ENCODE results near the gene MSN.
"Not testable (repeated sequence)": the region's sequence is repeated elsewhere in the genome, so short reads cannot be mapped to it uniquely, and the experiment has no call there.

Gene MSN

DNA sequence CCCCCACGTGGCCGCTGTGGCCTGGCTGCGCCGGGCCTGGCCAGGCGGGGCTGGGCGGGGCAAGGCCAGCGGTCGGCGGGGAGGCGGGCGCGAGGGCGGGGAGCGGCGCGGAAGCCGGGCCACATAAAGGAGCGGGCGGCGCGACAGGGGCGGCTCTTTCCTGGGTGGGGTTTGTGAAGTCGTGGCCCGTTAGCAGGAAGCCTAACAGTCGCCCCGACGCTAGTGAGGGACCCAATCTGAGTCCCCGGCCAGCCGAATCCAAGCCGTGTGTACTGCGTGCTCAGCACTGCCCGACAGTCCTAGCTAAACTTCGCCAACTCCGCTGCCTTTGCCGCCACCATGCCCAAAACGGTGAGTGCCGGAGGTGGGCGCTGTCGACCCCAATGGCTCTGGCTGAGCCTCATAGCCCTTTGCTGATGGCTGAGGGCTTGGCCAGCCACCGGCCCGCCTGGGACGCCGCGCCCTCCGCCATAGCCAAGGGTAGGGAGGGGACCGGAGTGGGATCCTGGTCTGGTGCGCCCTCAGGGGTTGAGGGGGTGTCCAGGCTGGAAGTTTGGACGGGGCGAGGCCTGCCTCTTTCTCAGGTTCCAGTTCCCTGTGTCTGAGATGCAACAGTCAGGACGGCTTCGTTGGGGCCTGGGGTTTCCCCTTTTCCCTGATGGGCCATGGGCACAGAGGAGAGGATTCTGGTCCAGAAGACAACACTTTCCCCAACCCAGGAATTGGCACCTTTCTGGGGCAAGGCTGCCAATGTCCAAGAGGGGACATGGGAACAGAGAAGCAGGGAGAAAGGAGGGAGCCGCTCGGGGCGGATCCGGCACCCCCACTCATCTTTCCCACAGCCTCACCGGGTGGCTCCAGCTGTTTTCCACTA, at the start of gene MSN:
MSN (plus strand) TSS at position 152 of the 874 bp plus-strand sequence; CDS start at position 340, 188 bp downstream.
- DNase-seq (ENCODE audit: low spot score): peak; percentile 74

DNA sequence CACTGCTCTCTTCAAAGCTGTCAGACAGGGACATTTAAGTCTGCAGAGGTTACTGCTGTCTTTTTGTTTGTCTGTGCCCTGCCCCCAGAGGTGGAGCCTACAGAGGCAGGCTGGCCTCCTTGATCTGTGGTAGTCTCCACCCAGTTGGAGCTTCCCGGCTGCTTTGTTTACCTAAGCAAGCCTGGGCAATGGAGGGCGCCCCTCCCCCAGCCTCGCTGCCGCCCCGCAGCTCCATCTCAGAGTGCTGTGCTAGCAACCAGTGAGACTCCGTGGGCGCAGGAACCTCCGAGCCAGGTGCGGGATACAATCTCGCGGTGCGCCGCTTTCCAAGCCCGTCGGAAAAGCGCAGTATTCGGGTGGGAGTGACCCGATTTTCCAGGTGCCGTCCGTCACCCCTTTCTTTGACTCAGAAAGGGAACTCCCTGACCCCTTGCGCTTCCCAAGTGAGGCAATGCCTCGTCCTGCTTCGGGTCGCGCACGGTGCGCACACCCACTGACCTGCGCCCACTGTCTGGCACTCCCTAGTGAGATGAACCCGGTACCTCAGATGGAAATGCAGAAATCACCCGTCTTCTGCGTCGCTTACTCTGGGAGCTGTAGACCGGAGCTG, 47.3 kb upstream of the MSN start:
- DNase-seq (ENCODE audit: low spot score): not testable (repeated sequence)

DNA sequence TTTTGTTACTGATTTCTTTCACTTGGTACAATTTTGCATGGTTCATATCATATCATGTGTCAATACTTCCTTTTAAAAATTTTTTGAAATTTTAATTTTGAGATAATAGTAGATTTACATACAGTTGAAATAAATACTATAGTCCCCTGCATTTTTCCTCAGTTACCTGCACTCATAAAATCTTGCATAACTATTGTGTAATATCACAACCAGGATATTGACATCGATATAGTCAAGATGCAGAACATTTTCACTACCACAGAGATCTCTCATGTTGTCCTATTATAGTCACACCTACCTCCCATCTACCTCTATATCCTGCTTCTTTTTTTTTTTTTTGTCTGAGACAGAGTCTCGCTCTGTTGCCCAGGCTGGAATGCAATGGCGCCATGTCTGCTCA, 36.7 kb upstream of the MSN start:
- DNase-seq (ENCODE audit: low spot score): no peak

DNA sequence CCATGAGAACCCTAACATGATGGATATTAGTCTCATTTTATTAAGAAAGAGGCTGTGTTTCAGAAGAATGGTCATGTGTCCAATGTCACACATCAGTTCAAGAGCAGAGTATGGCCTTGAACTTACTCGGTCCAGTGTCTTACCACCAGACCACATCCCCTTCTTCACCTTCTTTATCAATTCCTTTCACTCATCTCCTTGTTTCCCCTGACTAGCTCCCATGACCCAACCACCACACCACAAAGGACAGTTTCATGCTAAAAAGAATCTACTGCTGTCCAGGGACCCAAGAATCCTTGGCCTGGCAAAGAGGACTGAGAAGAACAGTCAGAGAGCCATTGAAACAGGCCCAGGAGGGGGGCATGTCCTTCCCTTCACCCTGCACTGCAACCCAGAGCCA, 33.6 kb upstream of the MSN start:
- no peak for DNase-seq (ENCODE audit: low spot score)

DNA sequence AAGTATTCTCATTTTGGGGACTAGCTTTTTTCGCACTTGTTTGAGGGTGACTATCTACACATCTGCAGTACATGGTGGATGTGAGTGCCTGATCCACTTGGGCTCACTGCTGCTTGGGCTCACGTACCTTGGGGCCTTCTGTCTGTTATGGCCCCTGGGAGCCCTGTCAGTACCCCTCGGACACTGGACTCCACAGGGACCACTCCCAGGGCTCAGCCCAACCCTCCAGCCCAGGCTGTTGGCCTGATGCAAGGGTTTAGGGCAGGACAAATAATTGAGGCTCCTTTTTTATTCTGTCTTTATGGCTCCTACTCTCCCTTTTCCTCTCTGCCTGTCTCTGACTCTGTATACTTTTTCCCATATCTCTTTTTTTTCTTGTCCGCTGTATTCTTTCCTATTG, 32.7 kb upstream of the MSN start:
- DNase-seq (ENCODE audit: low spot score): no peak

DNA sequence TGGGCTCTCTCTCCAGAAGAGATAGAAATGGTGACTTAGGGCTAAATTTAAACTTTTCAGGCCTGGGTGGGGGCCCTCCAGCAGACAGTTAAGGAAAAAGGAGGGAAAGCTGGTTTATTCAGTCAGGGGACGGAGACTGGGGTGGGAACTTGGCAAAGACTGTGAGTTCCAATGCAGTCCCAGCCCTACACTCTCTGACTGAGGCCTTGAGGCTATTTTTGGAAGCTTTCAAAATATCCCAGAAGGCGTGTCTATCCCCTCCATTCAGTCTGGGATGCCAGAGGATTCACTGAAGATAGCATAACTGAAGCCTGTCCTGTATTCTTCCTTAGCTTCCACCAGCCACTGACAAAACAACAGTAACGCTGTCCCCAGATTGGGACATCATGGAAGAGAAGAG, 32.1 kb upstream of the MSN start:
- DNase-seq (ENCODE audit: low spot score): no peak

DNA sequence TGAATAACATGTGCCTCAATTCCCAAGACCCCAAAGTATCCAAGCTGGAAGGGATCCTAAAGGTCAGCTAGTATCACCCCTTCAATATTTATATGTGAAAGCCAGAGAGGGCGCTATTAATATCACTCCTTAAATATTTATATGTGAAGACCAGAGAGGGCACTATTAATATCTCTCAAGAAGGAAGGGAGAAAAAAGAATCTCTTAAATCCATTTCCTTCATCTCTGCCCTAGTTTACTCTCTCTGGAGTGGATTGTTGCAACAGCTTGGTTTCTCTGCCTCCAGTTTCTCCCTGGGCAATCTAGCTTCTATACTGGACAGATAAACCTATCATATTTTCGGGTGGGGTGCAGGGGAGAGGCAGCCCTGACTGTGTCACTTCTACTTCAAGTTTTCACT, 31.6 kb upstream of the MSN start:
- DNase-seq (ENCODE audit: low spot score): no peak

DNA sequence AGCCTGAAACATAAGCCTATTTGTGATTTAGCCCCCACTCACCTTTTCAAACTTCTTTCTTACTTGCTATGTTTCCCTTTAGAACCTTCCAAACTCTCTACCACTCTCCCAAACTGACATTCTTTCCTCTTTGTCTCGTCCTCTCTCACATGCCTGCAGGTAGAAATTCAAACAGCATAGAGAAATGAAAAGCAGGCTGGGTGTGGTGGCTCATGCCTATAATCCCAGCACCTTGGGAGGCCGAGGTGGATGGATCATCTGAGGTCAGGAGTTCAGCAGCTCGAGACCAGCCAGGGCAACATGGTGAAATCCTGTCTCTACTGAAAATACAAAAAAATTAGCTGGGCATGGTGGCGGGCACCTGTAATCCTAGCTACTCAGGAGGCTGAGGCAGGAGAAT, 31.2 kb upstream of the MSN start:
- DNase-seq (ENCODE audit: low spot score): not testable (repeated sequence)

DNA sequence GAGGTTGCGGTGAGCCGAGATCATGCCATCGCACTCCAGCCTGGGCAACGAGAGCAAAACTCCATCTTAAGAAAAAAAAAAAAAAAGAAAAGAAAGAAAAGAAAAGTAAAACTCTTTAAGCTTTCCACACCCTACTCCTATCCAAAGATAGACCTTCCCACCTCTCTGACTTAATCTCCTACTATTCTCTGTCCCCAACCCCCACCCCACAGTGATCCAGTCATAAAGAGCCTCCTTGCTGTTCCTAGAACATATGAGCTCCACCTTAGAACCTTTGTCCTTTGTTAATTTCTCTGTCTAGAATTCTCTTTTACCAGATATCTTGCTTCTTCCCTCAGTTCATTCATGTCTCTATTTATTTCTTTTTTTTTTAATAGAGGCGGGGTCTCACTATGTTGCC, 30.1 kb upstream of the MSN start:
- DNase-seq (ENCODE audit: low spot score): no peak

DNA sequence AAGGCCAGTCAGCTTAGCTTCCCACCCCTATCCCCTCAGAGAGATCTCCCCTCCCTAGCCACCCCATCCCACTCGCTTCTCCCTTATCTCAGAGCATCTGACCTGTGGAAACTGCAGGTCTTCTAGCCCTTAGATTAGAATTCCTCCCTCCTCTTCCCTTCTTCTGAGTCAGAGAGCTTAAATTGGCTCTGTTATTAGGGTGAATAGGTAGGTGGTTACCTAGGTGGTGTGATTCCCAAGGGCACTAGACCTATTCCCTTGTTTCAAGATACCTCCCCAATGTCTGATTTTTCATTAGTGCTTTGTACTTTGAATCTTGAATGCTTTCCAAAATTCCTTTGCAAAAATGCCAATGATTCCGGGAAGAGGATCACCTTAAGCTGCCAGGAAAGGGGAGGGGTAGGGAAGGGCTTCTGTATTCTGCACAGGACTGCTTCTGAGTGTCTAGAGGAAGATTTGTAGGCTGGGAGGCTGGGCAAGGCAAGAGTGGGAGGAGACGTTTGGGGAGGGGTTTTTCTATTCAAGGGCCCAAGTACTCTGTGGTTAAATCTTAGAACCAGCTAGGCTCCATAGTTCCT, 24.5 kb upstream of the MSN start:
- no peak for DNase-seq (ENCODE audit: low spot score)

DNA sequence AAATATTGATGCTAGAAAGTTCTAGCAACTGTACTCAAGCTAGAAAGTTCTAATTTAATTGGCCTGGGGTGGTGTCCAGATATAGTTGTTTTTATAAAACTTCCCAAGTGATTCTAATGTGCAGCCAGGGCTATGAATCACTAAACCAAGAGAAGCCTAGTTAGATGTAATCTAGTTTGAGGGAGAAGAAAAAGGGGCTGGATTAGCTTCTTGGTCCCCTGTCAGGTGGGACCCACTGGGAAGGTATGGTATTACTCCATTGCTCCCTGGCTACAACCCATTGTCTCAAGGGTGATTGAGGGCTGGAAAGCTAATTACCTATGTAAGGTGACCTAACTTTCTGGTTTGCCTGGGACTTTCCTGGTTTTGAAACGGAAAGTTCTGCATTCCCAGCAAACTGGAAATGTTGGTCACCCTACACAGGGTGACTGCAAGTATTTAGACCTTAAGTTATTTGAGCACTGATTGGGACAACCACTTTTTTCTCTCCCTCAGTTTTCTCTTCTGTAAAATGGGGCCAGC, 23.9 kb upstream of the MSN start:
- DNase-seq (ENCODE audit: low spot score): no peak

DNA sequence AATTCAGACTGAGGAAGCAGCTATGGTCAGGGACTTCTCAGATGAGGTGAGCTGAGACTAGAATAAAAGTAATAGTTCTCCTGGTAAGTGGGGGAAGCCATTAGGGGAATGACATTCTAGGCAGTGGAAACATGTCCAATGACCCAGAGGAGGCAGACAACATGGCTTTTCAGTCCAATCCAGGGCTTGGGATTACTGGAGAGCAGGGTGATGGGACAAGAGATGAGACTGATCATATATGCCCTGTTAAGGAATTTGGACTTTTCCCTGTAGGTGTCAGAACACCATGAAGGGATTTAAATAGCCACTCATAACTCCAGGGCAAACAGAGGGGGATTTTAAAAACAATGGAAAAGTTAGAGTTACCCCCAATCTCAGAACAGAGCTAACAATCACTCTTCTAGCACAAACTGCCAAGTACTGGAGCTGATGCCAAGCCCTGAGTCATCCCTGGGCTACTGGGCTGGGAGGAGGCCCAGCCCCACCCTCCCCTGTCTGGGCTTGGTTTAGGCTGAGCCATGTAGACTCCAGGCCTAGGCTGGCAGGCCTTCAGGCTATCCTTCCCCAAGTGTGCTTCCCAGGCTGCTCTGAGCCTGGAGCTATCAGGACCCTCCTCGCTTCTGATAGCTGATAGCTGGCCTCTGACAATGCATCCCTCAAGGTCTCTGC, 22.7 kb upstream of the MSN start:
- no peak for DNase-seq (ENCODE audit: low spot score)

DNA sequence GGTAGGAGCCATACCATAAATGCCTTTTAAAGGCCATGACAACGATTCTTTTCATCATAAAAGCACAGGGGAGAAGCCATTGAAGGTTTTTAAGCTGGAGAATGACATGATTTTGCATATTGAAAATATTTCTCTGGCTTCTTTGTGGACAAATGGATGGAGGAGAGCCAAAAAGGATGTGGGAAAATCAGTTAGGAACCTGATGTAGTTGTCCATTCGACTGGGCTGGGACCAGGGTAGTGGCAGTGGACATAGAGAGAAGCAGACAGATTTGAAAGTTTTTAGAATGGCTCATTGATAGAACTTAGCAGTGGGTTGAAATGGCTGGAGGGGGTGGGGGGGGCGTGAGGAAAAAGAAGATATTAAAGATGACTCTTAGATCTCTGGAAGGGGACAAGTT, 19.7 kb upstream of the MSN start:
- DNase-seq (ENCODE audit: low spot score): no peak

DNA sequence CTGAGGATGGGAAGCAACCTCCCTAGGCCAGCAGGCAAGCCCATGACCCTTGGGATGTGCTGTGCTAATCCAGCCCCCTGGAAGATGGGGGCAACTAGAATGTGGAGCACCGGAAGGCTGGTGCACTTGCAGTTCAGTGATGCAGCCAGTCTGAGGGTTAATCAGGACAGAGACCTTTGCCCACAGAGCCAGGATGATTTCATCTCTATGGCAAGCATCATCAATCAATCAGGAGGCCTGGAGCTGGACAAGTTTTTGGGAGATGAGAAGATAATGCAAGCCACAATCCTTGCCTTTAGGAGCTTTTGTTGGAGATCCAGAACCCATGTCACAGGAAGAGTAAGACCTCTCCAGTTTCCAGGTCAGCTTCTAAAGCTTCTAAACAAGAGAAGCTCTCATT, 15.4 kb upstream of the MSN start:
- no peak for DNase-seq (ENCODE audit: low spot score)

DNA sequence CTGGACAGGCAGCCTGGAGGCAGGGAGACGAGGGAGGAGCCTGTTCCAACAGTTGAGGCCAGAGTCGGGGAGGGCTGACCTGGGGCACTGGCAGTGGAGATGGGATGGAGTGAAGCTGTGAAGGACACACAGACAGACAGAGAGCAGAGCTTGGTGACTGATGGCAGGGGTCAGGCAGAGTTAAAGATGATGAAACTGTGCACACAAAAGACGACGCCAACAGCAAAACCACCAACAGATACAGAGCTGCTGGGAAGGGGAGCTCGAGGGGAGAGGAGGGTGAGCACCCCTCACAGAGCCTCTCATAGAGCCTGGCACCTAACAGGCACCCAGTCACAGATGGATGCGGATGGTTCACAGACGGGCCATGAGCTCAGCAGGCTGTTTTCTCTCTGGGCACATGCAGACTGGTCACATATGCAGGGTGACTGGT, 10.4 kb upstream of the MSN start:
- not testable (repeated sequence) for DNase-seq (ENCODE audit: low spot score)

DNA sequence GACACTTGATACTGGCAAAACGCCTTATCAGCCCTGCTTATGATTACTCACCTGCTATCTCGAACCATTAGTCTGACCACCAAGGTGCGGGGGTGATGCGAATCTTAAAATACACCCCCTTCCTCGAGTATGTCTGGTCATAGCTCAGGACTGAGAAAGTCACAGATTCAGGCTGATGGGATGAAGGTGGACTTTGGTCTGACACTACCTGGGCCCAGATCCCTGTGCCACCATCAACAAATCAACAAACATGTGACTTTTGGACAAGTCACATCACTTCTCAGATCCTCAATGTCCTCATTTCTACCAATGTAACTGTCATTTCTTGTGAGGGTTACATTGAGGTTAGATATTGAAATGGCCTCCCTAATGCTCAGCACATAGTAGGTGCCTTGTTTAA, 9.8 kb upstream of the MSN start:
- DNase-seq (ENCODE audit: low spot score): no peak

DNA sequence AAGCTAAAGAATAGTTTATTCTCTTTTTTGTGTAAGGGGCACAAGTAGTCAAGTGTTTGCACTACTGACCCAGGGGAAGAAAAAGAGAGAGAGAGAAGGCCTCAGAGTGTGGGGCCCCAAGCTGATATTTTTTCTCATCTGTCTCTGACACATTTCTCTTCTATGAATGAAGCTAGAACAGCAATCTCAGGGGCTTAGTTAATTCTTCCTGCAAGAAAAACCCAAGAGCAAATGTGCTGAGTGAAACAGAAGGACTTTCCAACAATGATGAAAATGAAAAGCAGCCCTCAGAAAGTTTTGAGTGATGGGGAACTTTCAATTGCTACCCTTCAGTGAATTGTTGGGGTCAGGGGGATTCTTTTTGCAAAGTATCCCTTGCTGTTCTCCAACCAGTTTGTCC, 9.2 kb upstream of the MSN start:
- DNase-seq (ENCODE audit: low spot score): no peak

DNA sequence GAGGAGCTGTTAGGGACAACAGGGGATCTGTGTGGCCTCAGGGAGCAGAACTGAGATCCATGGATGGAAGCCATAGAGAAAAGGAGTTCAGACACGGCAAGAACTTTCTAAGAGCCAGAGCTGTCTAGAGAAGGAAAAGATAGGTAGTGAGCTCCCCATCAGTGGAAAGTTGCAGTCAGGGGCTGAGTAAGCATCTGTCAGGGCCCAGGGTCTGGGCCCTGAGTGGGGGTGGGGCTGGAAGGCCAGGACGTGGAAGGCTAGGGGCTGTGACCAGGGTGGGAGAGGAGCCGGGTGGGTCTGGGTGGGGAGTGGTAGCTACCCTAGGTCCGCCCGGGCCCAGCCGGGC, 324 bp upstream of the MSN start:
- DNase-seq (ENCODE audit: low spot score): no peak

DNA sequence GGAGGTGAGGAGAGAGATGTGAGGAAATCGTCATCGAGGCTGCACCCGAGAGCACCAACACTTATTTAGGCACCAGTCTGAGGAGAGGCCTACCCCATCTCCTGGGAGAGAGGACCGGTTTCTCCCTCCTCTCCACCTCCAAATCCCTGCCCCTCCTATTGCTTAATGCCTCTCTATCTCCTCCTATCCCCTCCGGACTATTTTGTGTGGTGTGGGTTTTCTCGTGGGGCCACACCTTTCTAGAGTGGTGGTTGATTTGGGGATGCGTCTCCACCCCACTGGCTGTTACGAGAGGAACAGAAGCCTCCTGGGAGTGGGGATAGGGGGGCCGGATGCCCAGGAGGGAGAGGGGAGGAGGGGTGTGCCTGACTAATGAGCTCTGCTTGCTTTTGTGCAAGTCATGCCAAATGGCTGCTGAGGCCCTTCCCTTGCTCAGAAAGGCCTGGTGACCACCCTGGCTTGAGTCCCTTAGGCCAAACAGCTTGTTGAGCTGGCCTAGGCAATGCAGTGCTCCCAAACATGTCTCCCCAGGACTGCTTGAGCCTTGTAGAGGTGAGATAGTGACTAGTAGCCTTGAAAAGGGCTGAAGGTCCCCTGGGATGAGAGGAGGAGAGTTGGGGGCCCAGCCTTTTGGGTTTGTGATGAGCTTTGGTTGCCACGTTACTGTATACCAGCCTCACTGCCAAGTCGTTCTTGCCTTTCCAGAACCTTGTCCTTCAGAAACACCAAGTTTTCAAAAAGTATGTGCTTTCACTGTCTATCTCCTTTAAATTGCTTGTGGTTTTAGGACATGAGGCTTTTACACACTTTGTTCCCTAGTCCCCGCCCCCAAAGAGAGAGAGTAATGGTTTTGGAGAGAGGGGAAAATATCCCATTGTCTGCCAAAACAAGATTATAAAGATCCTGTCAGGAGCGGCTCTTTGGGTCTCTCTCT, 1.2 kb downstream of the MSN start:
- peak; percentile 52 for DNase-seq (ENCODE audit: low spot score)

DNA sequence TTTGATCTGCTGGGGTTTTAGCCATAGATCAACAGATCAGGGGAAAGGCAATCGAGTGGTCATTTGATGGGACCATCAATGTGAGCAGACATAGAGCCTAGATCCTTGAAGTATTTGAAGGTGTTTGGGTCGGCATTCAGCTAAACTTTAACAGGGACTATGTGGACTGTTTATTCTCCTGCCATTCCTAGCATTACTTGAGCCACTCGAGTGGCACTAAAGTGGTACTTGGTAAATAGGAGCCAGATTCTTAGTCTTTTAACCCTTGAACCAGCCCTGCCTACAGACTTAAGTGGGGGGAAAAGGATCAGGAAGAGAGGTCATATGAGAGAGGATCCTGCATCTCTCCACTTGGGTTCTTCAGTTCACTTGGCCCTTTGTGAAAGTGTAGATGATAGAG, 3.8 kb downstream of the MSN start:
- DNase-seq (ENCODE audit: low spot score): no peak

DNA sequence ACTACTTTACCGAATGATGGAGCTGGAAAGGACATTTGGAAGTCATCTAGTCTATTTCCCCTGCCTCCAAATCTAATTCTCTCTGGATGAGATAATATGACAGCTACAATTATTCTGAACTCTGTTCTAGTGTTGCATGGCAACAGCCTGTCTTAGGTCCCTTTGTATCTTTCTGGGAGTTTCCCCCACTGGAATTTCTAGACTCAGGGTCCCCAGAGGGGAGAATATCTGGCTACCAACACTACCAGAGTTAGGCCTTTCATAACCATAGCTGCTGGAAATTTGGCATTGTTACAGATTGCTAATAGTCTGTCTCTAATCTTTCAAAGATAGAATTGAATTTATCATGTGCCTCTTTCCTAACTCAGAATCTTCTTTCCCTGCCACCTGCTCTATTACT, 4.5 kb downstream of the MSN start:
- DNase-seq (ENCODE audit: low spot score): no peak

DNA sequence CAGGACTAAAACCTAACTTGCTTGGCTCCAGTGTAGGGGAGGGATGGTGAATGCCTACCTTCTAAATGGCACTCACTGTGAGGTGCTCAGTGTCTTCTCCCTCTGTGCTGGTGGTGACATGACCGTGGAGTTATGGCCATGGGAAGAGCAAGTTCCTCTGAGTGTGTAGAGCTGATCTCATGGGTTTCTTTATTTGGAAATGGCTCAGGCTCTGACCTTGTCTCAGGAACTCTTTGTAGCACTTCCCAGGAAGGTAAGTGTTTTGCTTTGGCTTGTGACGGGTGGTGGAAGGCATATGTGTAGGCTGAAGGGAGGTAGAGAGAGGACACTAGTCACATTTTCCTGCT, 6.4 kb downstream of the MSN start:
- no peak for DNase-seq (ENCODE audit: low spot score)
